ENCODE data around the gene HDAC9. TPM values are rescaled to one million over a fixed set of nuclear protein-coding genes. Genes with fewer than 3 reads are reported as not detected.

The HDAC9 gene
- total and polyA plus RNA-seq, 7 donors = 0.38 to 34.2 (median 16.8) TPM

DNA sequence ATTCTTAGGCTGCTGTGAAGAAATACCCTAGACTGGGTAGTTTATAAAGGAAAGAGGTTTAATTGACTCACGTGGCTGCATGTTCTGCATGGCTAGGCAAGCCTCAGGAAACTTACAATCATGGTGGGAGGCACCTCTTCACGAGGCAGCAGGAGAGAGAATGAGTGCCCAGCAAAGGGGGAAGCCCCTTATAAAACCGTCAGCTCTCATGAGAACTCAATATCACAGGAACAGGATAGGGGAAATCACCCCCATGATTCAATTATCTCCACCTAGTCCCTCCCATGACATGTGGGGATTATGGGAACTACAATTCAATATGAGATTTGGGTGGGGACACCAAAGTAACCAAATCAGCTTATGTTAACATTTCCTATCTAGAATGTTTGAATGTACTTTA lies 362.7 kb downstream of the HDAC9 start:
- Histone ChIP-seq H3K4me3 (no peak overlapping the region), H3K27me3 (ENCODE audit: insufficient read depth in 3 of 3, low read length in 2 of 3) (no peaks in the 10 kb centered on the region), H3K9me3 (no peaks in the 10 kb centered on the region), H3K4me1 (no peaks in the 10 kb centered on the region), H3K36me3 (ENCODE audit: insufficient read depth in 1 of 2, low read depth in 1 of 2) (no peaks in the 10 kb centered on the region), H3K27ac (no peak overlapping the region)
- no peak for TF ChIP-seq CTCF (IDR thresholded peaks at IDR 0.05)
- intact Hi-C loops (cut with DNase I) = no loop called here
- ATAC-seq = no peak
- WGBS, 3 donors = 69 to 75% (median 75%) methylated on average over 3 of the region's 3 CpGs
- DNase-seq = no peak

GRCh38 chr7:18859318-18859717 lies 363.8 kb downstream of the HDAC9 start:
- Histone ChIP-seq H3K4me1 (no peaks in the 10 kb centered on the region), H3K4me3 (no peak overlapping the region), H3K27me3 (ENCODE audit: insufficient read depth in 3 of 3, low read length in 2 of 3) (no peaks in the 10 kb centered on the region), H3K36me3 (ENCODE audit: insufficient read depth in 1 of 2, low read depth in 1 of 2) (no peaks in the 10 kb centered on the region), H3K27ac (no peak overlapping the region), H3K9me3 (no peaks in the 10 kb centered on the region)
- DNase-seq = no peak
- no peak for ATAC-seq
- intact Hi-C loops (cut with DNase I) = no loop called here
- WGBS, 3 donors = 86 to 97% (median 88%) methylated on average over 1 of the region's 1 CpG
- no peak for TF ChIP-seq CTCF (IDR thresholded peaks at IDR 0.05)

GRCh38 chr7:18860221-18860620 lies 364.7 kb downstream of the HDAC9 start:
- Histone ChIP-seq H3K9me3 (no peaks in the 10 kb centered on the region), H3K36me3 (ENCODE audit: insufficient read depth in 1 of 2, low read depth in 1 of 2) (no peaks in the 10 kb centered on the region), H3K27me3 (ENCODE audit: insufficient read depth in 3 of 3, low read length in 2 of 3) (no peaks in the 10 kb centered on the region), H3K4me3 (no peak overlapping the region), H3K4me1 (no peaks in the 10 kb centered on the region), H3K27ac (no peak overlapping the region)
- ATAC-seq (no peak), DNase-seq (no peak)
- intact Hi-C loops (cut with DNase I) = no loop called here
- no peak for TF ChIP-seq CTCF (IDR thresholded peaks at IDR 0.05)

DNA sequence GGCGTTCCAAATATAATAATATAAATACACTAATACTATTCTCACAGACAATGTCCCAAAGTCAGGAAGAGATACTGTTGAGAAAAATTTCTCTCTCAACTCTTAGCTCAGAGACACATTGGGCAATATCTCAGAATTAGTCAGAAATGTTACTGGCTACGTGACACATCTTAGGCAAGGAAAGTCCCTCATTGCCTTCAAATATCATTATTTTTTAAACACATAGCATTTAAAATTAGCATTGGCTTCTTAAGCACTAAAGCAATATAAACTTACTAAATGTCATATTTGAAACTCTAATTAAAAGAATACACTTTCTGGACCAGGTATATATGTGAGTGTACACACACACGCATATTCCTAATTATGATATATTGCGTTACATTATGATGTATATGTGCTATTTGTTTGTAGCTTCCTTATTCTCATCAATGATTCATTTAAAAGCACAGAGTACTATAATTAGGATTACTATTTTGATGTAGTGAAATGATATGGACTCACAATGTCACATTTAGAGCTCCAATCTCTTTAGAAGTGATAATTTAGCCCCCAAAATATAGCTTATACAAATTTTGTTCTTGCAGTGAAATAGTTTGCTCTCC lies 366.1 kb downstream of the HDAC9 start:
- no peaks in the 10 kb centered on the region for H3K4me1 ChIP-seq
- no peak for DNase-seq
- H3K36me3 ChIP-seq (ENCODE audit: insufficient read depth in 1 of 2, low read depth in 1 of 2) = no peaks in the 10 kb centered on the region
- intact Hi-C loops (cut with DNase I) = no loop called here
- no peak overlapping the region for H3K4me3 ChIP-seq
- H3K27me3 ChIP-seq (ENCODE audit: insufficient read depth in 3 of 3, low read length in 2 of 3) = no peaks in the 10 kb centered on the region
- no peaks in the 10 kb centered on the region for H3K9me3 ChIP-seq
- no peak overlapping the region for H3K27ac ChIP-seq
- TF ChIP-seq CTCF (IDR thresholded peaks at IDR 0.05) = no peak
- no peak for ATAC-seq
- WGBS, 3 donors = 89 to 93% (median 91%) methylated on average over 4 of the region's 4 CpGs

DNA sequence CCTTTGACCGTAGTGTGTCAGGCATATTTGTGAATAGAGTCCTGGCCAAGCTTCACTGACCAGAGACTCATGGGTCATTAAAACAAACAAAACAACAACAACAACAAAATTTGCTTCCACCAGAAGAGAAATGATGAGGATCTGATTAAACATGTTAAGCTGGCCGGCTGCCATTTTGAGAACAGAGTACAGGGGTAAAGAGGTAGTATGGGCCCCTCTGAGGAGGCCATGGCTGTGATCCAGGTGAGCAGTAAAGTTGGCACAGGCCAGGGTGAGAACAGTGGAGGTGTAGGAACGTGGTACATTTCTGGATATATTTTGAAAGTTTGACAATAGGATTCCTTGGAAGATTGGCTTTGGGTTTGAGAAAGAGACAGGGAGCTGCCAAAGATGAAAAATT lies 369.4 kb downstream of the HDAC9 start:
- DNase-seq = no peak
- no peak for TF ChIP-seq CTCF (IDR thresholded peaks at IDR 0.05)
- Histone ChIP-seq H3K9me3 (no peaks in the 10 kb centered on the region), H3K27ac (no peak overlapping the region), H3K4me3 (no peak overlapping the region), H3K4me1 (no peaks in the 10 kb centered on the region), H3K36me3 (ENCODE audit: insufficient read depth in 1 of 2, low read depth in 1 of 2) (no peaks in the 10 kb centered on the region), H3K27me3 (ENCODE audit: insufficient read depth in 3 of 3, low read length in 2 of 3) (no peaks in the 10 kb centered on the region)
- intact Hi-C loops (cut with DNase I) = no loop called here
- no peak for ATAC-seq
- WGBS, 3 donors = 76 to 84% (median 80%) methylated on average over 3 of the region's 3 CpGs
